ENCODE measurements around the gene C9orf72. TPM values are rescaled to one million over a fixed set of nuclear protein-coding genes. Genes with fewer than 3 reads are reported as not detected.

The C9orf72 gene
- total RNA-seq, 1 donor from 2014 or later, result 4.8 TPM

GRCh38 chr9:27564670-27565069 is 8.6 kb downstream of the C9orf72 start:
- no peaks in the 10 kb centered on the region for H3K36me3 ChIP-seq (ENCODE audit: insufficient read depth, low read length)

DNA sequence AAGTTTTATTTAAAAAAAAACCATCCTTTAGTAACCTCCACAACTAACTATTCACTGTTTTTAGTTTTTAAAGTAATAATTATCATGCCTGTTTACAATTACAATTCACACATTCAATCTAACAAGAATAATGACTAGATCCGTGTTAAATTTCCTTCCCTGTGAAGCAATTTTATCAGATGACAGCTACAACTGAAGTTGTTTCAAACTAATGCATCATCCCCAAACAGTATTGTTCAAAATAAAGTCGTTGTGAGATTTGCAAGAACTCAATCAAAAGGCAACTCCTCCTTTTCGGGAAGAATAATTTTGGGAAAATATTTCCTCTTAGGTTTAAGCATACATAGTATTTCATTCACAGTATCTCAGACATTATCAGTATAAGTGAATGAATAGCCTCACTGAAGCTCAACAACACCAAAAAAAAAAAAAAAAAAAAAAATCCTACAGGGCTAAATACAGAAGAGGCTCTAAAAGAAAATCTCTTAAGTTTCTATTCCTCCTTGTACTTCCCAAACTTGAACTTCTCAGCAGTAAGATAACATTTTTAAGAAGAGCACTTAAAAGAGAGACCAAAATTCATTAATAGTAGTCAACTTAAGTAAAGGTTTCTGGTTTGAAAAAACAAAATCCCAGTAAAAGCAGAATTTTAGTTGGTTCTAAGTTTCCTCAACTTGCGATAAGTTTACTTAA is 9.4 kb downstream of the C9orf72 start:
- Histone ChIP-seq H3K4me2 (ENCODE audit: low read length) (no peak overlapping the region), H3K27ac (ENCODE audit: low read depth, low read length) (no peak overlapping the region), H3K4me3 (ENCODE audit: insufficient read depth, low read depth, low read length) (no peak overlapping the region), H3K79me2 (ENCODE audit: insufficient read depth, low read length) (no peaks in the 10 kb centered on the region), H3K9ac (ENCODE audit: low read length) (no peak overlapping the region), H4K20me1 (ENCODE audit: insufficient read depth, low read length) (peaks cover 5% of the 10 kb centered on the region), H3K36me3 (ENCODE audit: insufficient read depth, low read length) (no peaks in the 10 kb centered on the region), H3K9me3 (ENCODE audit: insufficient read depth, low read depth, low read length) (no peaks in the 10 kb centered on the region), H3K4me1 (ENCODE audit: insufficient read depth, low read length) (no peaks in the 10 kb centered on the region), H3K27me3 (ENCODE audit: insufficient read depth, low read length) (no peaks in the 10 kb centered on the region), H2AFZ (ENCODE audit: low read depth, low read length) (no peak overlapping the region)
- no peak for FAIRE-seq
- H3K9me3 Mint-ChIP-seq (ENCODE audit: unreplicated experiment), result no peaks in the 10 kb centered on the region
- no peaks in the 10 kb centered on the region for H3K36me3 Mint-ChIP-seq (ENCODE audit: low read depth, unreplicated experiment)
- H3K4me1 Mint-ChIP-seq (ENCODE audit: low read depth, unreplicated experiment), result no peaks in the 10 kb centered on the region
- no peak for DNase-seq (ENCODE audit: low read depth)
- no peaks in the 10 kb centered on the region for H3K27me3 Mint-ChIP-seq (ENCODE audit: low read depth, unreplicated experiment)
- no peak overlapping the region for H3K27ac Mint-ChIP-seq (ENCODE audit: unreplicated experiment)
- no peak overlapping the region for H3K4me3 Mint-ChIP-seq (ENCODE audit: unreplicated experiment)
- TF ChIP-seq, protein P1, sequence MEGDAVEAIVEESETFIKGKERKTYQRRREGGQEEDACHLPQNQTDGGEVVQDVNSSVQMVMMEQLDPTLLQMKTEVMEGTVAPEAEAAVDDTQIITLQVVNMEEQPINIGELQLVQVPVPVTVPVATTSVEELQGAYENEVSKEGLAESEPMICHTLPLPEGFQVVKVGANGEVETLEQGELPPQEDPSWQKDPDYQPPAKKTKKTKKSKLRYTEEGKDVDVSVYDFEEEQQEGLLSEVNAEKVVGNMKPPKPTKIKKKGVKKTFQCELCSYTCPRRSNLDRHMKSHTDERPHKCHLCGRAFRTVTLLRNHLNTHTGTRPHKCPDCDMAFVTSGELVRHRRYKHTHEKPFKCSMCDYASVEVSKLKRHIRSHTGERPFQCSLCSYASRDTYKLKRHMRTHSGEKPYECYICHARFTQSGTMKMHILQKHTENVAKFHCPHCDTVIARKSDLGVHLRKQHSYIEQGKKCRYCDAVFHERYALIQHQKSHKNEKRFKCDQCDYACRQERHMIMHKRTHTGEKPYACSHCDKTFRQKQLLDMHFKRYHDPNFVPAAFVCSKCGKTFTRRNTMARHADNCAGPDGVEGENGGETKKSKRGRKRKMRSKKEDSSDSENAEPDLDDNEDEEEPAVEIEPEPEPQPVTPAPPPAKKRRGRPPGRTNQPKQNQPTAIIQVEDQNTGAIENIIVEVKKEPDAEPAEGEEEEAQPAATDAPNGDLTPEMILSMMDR (IDR thresholded peaks at IDR 0.05; ENCODE audit: insufficient read depth, low read depth, low read length), result no peak
- TF ChIP-seq EZH2 (IDR thresholded peaks at IDR 0.05; ENCODE audit: insufficient read depth, low read length), result no peak

More at GRCh38 chr9:27564670-27565069, 8.6 kb downstream of the C9orf72 start:
- FAIRE-seq (no peak), DNase-seq (ENCODE audit: low read depth) (no peak)
- peaks cover 5% of the 10 kb centered on the region for H4K20me1 ChIP-seq (ENCODE audit: insufficient read depth, low read length)
- TF ChIP-seq, protein P1 (IDR thresholded peaks at IDR 0.05; ENCODE audit: insufficient read depth, low read depth, low read length), result no peak
- no peak for TF ChIP-seq EZH2 (IDR thresholded peaks at IDR 0.05; ENCODE audit: insufficient read depth, low read length)
- H3K27ac ChIP-seq (ENCODE audit: low read depth, low read length), result no peak overlapping the region
- no peak overlapping the region for H2AFZ ChIP-seq (ENCODE audit: low read depth, low read length)
- no peak overlapping the region for H3K27ac Mint-ChIP-seq (ENCODE audit: unreplicated experiment)
- no peaks in the 10 kb centered on the region for H3K27me3 Mint-ChIP-seq (ENCODE audit: low read depth, unreplicated experiment)
- no peak overlapping the region for H3K4me3 ChIP-seq (ENCODE audit: insufficient read depth, low read depth, low read length)
- no peaks in the 10 kb centered on the region for H3K36me3 Mint-ChIP-seq (ENCODE audit: low read depth, unreplicated experiment)
- H3K9me3 ChIP-seq (ENCODE audit: insufficient read depth, low read depth, low read length), result no peaks in the 10 kb centered on the region
- H3K4me2 ChIP-seq (ENCODE audit: low read length), result no peak overlapping the region
- no peak overlapping the region for H3K9ac ChIP-seq (ENCODE audit: low read length)
- no peaks in the 10 kb centered on the region for H3K9me3 Mint-ChIP-seq (ENCODE audit: unreplicated experiment)
- H3K27me3 ChIP-seq (ENCODE audit: insufficient read depth, low read length), result no peaks in the 10 kb centered on the region
- H3K4me3 Mint-ChIP-seq (ENCODE audit: unreplicated experiment), result no peak overlapping the region
- no peaks in the 10 kb centered on the region for H3K79me2 ChIP-seq (ENCODE audit: insufficient read depth, low read length)
- H3K4me1 Mint-ChIP-seq (ENCODE audit: low read depth, unreplicated experiment), result no peaks in the 10 kb centered on the region
- H3K4me1 ChIP-seq (ENCODE audit: insufficient read depth, low read length), result no peaks in the 10 kb centered on the region

GRCh38 chr9:27561685-27562084 is 11.6 kb downstream of the C9orf72 start:
- H4K20me1 ChIP-seq (ENCODE audit: insufficient read depth, low read length), result no peaks in the 10 kb centered on the region
- H3K9me3 ChIP-seq (ENCODE audit: insufficient read depth, low read depth, low read length), result no peaks in the 10 kb centered on the region
- H3K27me3 Mint-ChIP-seq (ENCODE audit: low read depth, unreplicated experiment), result no peaks in the 10 kb centered on the region
- no peak overlapping the region for H3K27ac ChIP-seq (ENCODE audit: low read depth, low read length)
- H3K27ac Mint-ChIP-seq (ENCODE audit: unreplicated experiment), result no peak overlapping the region
- no peaks in the 10 kb centered on the region for H3K9me3 Mint-ChIP-seq (ENCODE audit: unreplicated experiment)
- no peaks in the 10 kb centered on the region for H3K36me3 Mint-ChIP-seq (ENCODE audit: low read depth, unreplicated experiment)
- H3K4me2 ChIP-seq (ENCODE audit: low read length), result no peak overlapping the region
- no peaks in the 10 kb centered on the region for H3K4me1 ChIP-seq (ENCODE audit: insufficient read depth, low read length)
- no peaks in the 10 kb centered on the region for H3K4me1 Mint-ChIP-seq (ENCODE audit: low read depth, unreplicated experiment)
- no peak for DNase-seq (ENCODE audit: low read depth)
- H3K27me3 ChIP-seq (ENCODE audit: insufficient read depth, low read length), result no peaks in the 10 kb centered on the region
- no peaks in the 10 kb centered on the region for H3K36me3 ChIP-seq (ENCODE audit: insufficient read depth, low read length)
- FAIRE-seq, result no peak
- H3K4me3 ChIP-seq (ENCODE audit: insufficient read depth, low read depth, low read length), result no peak overlapping the region
- no peak for TF ChIP-seq EZH2 (IDR thresholded peaks at IDR 0.05; ENCODE audit: insufficient read depth, low read length)
- TF ChIP-seq, protein P1 (IDR thresholded peaks at IDR 0.05; ENCODE audit: insufficient read depth, low read depth, low read length), result no peak
- H2AFZ ChIP-seq (ENCODE audit: low read depth, low read length), result no peak overlapping the region
- H3K79me2 ChIP-seq (ENCODE audit: insufficient read depth, low read length), result no peaks in the 10 kb centered on the region
- no peak overlapping the region for H3K4me3 Mint-ChIP-seq (ENCODE audit: unreplicated experiment)
- no peak overlapping the region for H3K9ac ChIP-seq (ENCODE audit: low read length)
